Retinal pigment epithelial cell (primary cell): Measurements from ENCODE around the gene SLC7A10.

ENCODE experiments used
- DNase-seq: peaks from one replicate; pipeline ENCODE4 v3.0.0-alpha.2; 2010; ENCODE audit warnings: low read depth
- H3K4me3 ChIP-seq: 2 replicates; pipeline ENCODE4 v1.5.1; 2011; ENCODE audit warnings: mild to moderate bottlenecking, low read length, control low read depth, moderate library complexity
- CTCF ChIP-seq: conservative IDR thresholded peaks from 2 replicates; pipeline ENCODE4 v1.5.1; 2011; ENCODE audit warnings: low read depth, low read length, control low read depth, inconsistent platforms

The SLC7A10 gene

GRCh38 chr19:33261511-33262189, 36.0 kb upstream of the SLC7A10 start:
- no peak for DNase-seq
- TF ChIP-seq CTCF, result no peak
- H3K4me3 ChIP-seq, result no peak overlapping the region

- no peak for DNase-seq
- H3K4me3 ChIP-seq, result no peak overlapping the region
These were observed 35.2 kb upstream of the SLC7A10 start for GRCh38 chr19:33260628-33261418.

GRCh38 chr19:33259539-33259938, 33.9 kb upstream of the SLC7A10 start:
- no peak overlapping the region for H3K4me3 ChIP-seq
- DNase-seq, result no peak
- no peak for TF ChIP-seq CTCF

More at GRCh38 chr19:33260628-33261418, 35.2 kb upstream of the SLC7A10 start:
- no peak for TF ChIP-seq CTCF

GRCh38 chr19:33257828-33258227, 32.2 kb upstream of the SLC7A10 start:
- TF ChIP-seq CTCF, result no peak
- H3K4me3 ChIP-seq, result no peak overlapping the region
- DNase-seq, result no peak

- no peak for DNase-seq
- H3K4me3 ChIP-seq, result no peak overlapping the region
- TF ChIP-seq CTCF, result no peak
These were observed 30.6 kb upstream of the SLC7A10 start for GRCh38 chr19:33256261-33256660.

- no peak overlapping the region for H3K4me3 ChIP-seq
These were observed 30.1 kb upstream of the SLC7A10 start for GRCh38 chr19:33255781-33256180.

More at GRCh38 chr19:33255781-33256180, 30.1 kb upstream of the SLC7A10 start:
- no peak for TF ChIP-seq CTCF
- DNase-seq, result no peak
